HL-60/S4 (cell line): ENCODE data around the gene ZNF496.
"Not testable (repeated sequence)": the region's sequence is repeated elsewhere in the genome, so short reads cannot be mapped to it uniquely, and the experiment has no call there.

Source experiments
- in situ Hi-C: fragments of 300-500 bp; cut with MboI; formaldehyde crosslinking; loops from 2 replicates; pipeline ENCODE4 v1.14.3; 2022; ENCODE audit warnings: low sequenced_read_pairs

The ZNF496 gene

GRCh38 chr1:247331525-247332214, at the start of gene ZNF496:
Gene ZNF496, minus strand, starts transcription at chr1:247331867. Its CDS starts 2,289 bp downstream, at chr1:247329578.
- in situ Hi-C loops, result no loop called here

- in situ Hi-C loops, result loop anchor here (10.0 kb wide), 1 partner anchor 116 kb away; no protein-coding TSS in a partner anchor
Observed at GRCh38 chr1:247378334-247379073, 46.8 kb upstream of the ZNF496 start.

GRCh38 chr1:247377656-247378055, 46.0 kb upstream of the ZNF496 start:
- in situ Hi-C loops, result loop anchor here (10.0 kb wide), 1 partner anchor 117 kb away; no protein-coding TSS in a partner anchor

- in situ Hi-C loops, result loop anchor here (10.0 kb wide), 1 partner anchor 118 kb away; no protein-coding TSS in a partner anchor
Observed at GRCh38 chr1:247376659-247377058, 45.0 kb upstream of the ZNF496 start.

GRCh38 chr1:247375747-247376146, 44.1 kb upstream of the ZNF496 start:
- in situ Hi-C loops, result loop anchor here (10.0 kb wide), 1 partner anchor 119 kb away; no protein-coding TSS in a partner anchor

- in situ Hi-C loops, result loop anchor here (10.0 kb wide), 1 partner anchor 120 kb away; no protein-coding TSS in a partner anchor
Observed at GRCh38 chr1:247374651-247375334, 43.1 kb upstream of the ZNF496 start.

- in situ Hi-C loops, result loop anchor here (10.0 kb wide), 1 partner anchor 121 kb away; no protein-coding TSS in a partner anchor
Observed at GRCh38 chr1:247373721-247374141, 42.1 kb upstream of the ZNF496 start.

GRCh38 chr1:247371801-247372259, 40.2 kb upstream of the ZNF496 start:
- in situ Hi-C loops, result loop anchor here (10.0 kb wide), 1 partner anchor 123 kb away; no protein-coding TSS in a partner anchor

- in situ Hi-C loops, result loop anchor here (10.0 kb wide), 1 partner anchor 124 kb away; no protein-coding TSS in a partner anchor
Observed at GRCh38 chr1:247370786-247371732, 39.4 kb upstream of the ZNF496 start.

GRCh38 chr1:247368490-247369145, 37.0 kb upstream of the ZNF496 start:
- in situ Hi-C loops, result no loop called here

- in situ Hi-C loops, result no loop called here
Observed at GRCh38 chr1:247367786-247368422, 36.2 kb upstream of the ZNF496 start.

GRCh38 chr1:247366926-247367645, 35.4 kb upstream of the ZNF496 start:
- in situ Hi-C loops, result no loop called here

GRCh38 chr1:247366345-247366744, 34.7 kb upstream of the ZNF496 start:
- in situ Hi-C loops, result not testable (repeated sequence)

- in situ Hi-C loops, result no loop called here
Observed at GRCh38 chr1:247365023-247365422, 33.4 kb upstream of the ZNF496 start.

GRCh38 chr1:247363000-247363399, 31.3 kb upstream of the ZNF496 start:
- in situ Hi-C loops, result not testable (repeated sequence)

GRCh38 chr1:247362153-247362552, 30.5 kb upstream of the ZNF496 start:
- in situ Hi-C loops, result no loop called here

- in situ Hi-C loops, result no loop called here
Observed at GRCh38 chr1:247360991-247361731, 29.5 kb upstream of the ZNF496 start.
